Measurements from ENCODE around the gene GLI1.

GRCh38 chr12:57454566-57455373 lies 4.8 kb upstream of the GLI1 start, which contains the start of gene INHBE:
- TF ChIP-seq CTCF (IDR thresholded peaks at IDR 0.05; ENCODE audit: poor library complexity, severe bottlenecking) (no peak), TAF1 (IDR thresholded peaks at IDR 0.05; ENCODE audit: low read depth) (no peak), RAD21 (conservative IDR thresholded peaks at IDR 0.05) (no peak), EZH2 (IDR thresholded peaks at IDR 0.05; ENCODE audit: borderline replicate concordance, insufficient read depth, low read length, poor library complexity, severe bottlenecking) (no peak), POLR2AphosphoS5 (IDR thresholded peaks at IDR 0.05) (no peak), EP300 (conservative IDR thresholded peaks at IDR 0.05; ENCODE audit: poor library complexity, severe bottlenecking) (no peak), MXI1 (conservative IDR thresholded peaks at IDR 0.05; ENCODE audit: poor library complexity, severe bottlenecking) (no peak), SMC3 (conservative IDR thresholded peaks at IDR 0.05; ENCODE audit: poor library complexity) (no peak), REST (IDR thresholded peaks at IDR 0.05; ENCODE audit: borderline replicate concordance) (no peak)

Data from neural cell (in vitro differentiated cells).